ENCODE data around the gene AREG.

DNA sequence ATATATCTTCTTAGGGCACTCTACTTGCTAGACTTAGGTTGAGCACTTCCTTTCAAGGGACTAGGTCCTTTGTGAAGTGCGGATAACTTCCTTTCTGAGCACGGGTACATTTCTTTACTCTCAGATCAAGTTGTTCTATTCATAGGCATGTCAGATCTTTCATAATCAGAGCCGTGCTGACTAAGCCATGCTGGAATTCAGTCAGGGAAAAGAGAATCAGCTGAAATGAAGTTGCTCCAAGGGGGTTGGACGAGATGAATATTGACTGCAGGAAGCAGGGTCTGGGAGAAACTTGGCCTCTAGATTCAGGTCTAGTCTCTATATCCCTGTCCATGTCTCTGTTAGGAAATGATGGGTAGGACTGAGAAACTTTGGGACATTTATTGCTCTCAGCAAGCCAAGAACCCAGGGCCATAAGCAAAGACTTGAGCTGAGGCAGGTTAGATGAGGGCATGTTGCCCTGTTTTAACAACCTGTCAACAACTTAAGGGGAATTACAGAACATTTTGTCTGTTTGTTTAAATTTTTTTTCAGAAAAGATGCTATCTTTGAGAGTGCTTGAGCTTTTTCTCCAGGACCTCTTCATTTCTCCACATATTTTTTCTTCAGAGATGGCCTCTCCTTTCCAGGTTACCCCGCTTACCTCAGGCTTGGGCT is 28.3 kb downstream of the AREG start:
- TF ChIP-seq CEBPB (IDR thresholded peaks at IDR 0.05; ENCODE audit: borderline replicate concordance, low read depth, low read length) = no peak
- TF ChIP-seq MAFK (conservative IDR thresholded peaks at IDR 0.05 in 1 of 2, IDR thresholded peaks at IDR 0.05 in 1 of 2; ENCODE audit: low read length in 2 of 2) = no peak
- TF ChIP-seq POLR2A (IDR thresholded peaks at IDR 0.05; ENCODE audit: insufficient read depth in 1 of 2, low read depth in 2 of 2, low read length in 2 of 2) = no peak
- TF ChIP-seq ZFP36L1 (CRISPR knock-in tag; IDR thresholded peaks at IDR 0.05) = no peak
- no peak for TF ChIP-seq ZNF576 (CRISPR knock-in tag; IDR thresholded peaks at IDR 0.05)
- no peak for TF ChIP-seq FOXK1 (CRISPR knock-in tag; IDR thresholded peaks at IDR 0.05; ENCODE audit: borderline replicate concordance, low read depth)
- TF ChIP-seq PAF1 (CRISPR knock-in tag; IDR thresholded peaks at IDR 0.05) = no peak
- TF ChIP-seq ZNF263 (CRISPR knock-in tag; IDR thresholded peaks at IDR 0.05) = no peak
- TF ChIP-seq, protein P1, sequence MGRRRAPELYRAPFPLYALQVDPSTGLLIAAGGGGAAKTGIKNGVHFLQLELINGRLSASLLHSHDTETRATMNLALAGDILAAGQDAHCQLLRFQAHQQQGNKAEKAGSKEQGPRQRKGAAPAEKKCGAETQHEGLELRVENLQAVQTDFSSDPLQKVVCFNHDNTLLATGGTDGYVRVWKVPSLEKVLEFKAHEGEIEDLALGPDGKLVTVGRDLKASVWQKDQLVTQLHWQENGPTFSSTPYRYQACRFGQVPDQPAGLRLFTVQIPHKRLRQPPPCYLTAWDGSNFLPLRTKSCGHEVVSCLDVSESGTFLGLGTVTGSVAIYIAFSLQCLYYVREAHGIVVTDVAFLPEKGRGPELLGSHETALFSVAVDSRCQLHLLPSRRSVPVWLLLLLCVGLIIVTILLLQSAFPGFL (CRISPR knock-in tag; IDR thresholded peaks at IDR 0.05) = no peak

All from HepG2 (cell line).